Left cardiac atrium (tissue), 4 donors: Measurements from ENCODE around the gene IDH1. TPM values are rescaled to one million over a fixed set of nuclear protein-coding genes. Genes with fewer than 3 reads are reported as not detected.
"Not testable (repeated sequence)": the region's sequence is repeated elsewhere in the genome, so short reads cannot be mapped to it uniquely, and the experiment has no call there.

ENCODE experiments used
- ATAC-seq, 2 donors: fragments of 200-7000 bp; cut with Tn5 transposase; one replicate each; pipeline ENCODE4 v1.9.1; 2020; ENCODE audit warnings: mild to moderate bottlenecking in 2 of 2, moderate library complexity in 2 of 2
- DNase-seq: peaks from one replicate; pipeline ENCODE4 v3.0.0-alpha.2; 2020
- intact Hi-C, 2 donors: fragments of 100-400 bp; cut with DNase I; formaldehyde crosslinking; loops; one replicate each; pipeline versions ENCODE4 v1.14.1 to v1.15.1; 2022 to 2023
- total RNA-seq, 2 donors: library from RNA; stranded (reverse); fragmentation: NEBNext Ultra II Directional; extraction: Animal tissue kit (Norgen Biotek cat#: 25700); gene quantifications; one replicate each; pipeline ENCODE4 v1.2.1, GENCODE V29; 2021
- donor health status: DM: no; HTN: yes; CAD: no.
- donor health status: DM: no; HTN: yes; CAD: no; lungs with severe emphysema.
- donor health status: DM: yes; HTN: yes; CAD: no.
- donor health status: Dilated cardiomyopathy.

Gene IDH1
- total RNA-seq, 2 donors from 2014 or later, result 36.5 to 79.9 TPM

GRCh38 chr2:208265801-208266552, 11.1 kb upstream of the IDH1 start, which contains the start of gene PIKFYVE:
TSS of gene PIKFYVE (plus strand) at chr2:208266255. CDS start at chr2:208271520, 5,265 bp downstream.
- peak; percentile 96 to 98 for ATAC-seq
- DNase-seq, result peak; percentile 96
- intact Hi-C loops, result no loop called here

GRCh38 chr2:208265371-208265800, 10.5 kb upstream of the IDH1 start:
- no peak for DNase-seq
- intact Hi-C loops, result no loop called here

GRCh38 chr2:208256849-208257813, 2.3 kb upstream of the IDH1 start:
- not testable (repeated sequence) for ATAC-seq, DNase-seq
- intact Hi-C loops, result loop anchor here in 1 of 2 donors (10.0 kb wide), 1 partner anchor 152 kb away; no protein-coding TSS in a partner anchor

More at GRCh38 chr2:208265371-208265800, 10.5 kb upstream of the IDH1 start:
- ATAC-seq, result peak; percentile 28 to 56

GRCh38 chr2:208256192-208256782, 1.4 kb upstream of the IDH1 start:
- ATAC-seq (no peak), DNase-seq (no peak)
- intact Hi-C loops, result loop anchor here in 1 of 2 donors (10.0 kb wide), 1 partner anchor 151 kb away; no protein-coding TSS in a partner anchor

GRCh38 chr2:208255557-208256106, 761 bp upstream of the IDH1 start:
- intact Hi-C loops, result loop anchor here in 1 of 2 donors (2.0 to 10.0 kb wide), 2 partner anchors 81 to 151 kb away; no protein-coding TSS in a partner anchor
- DNase-seq (no peak), ATAC-seq (no peak)

GRCh38 chr2:208254118-208254870, 577 bp downstream of the IDH1 start:
- DNase-seq (peak; percentile 87), ATAC-seq (peak; percentile 85 to 86)
- intact Hi-C loops, result loop anchor here in 1 of 2 donors (2.0 to 10.0 kb wide), 2 partner anchors 79 to 149 kb away; no protein-coding TSS in a partner anchor

- DNase-seq, result no peak
- ATAC-seq, result no peak
- intact Hi-C loops, result loop anchor here in 1 of 2 donors (2.0 to 10.0 kb wide), 2 partner anchors 79 to 149 kb away; no protein-coding TSS in a partner anchor
Measured at GRCh38 chr2:208253600-208254117, 1.2 kb downstream of the IDH1 start.

- DNase-seq (no peak), ATAC-seq (no peak)
- intact Hi-C loops, result loop anchor here in 1 of 2 donors (10.0 kb wide), 1 partner anchor 148 kb away; no protein-coding TSS in a partner anchor
Measured at GRCh38 chr2:208252716-208253492, 2.0 kb downstream of the IDH1 start.

- DNase-seq (no peak), ATAC-seq (no peak)
- intact Hi-C loops, result loop anchor here in 1 of 2 donors (10.0 kb wide), 1 partner anchor 146 kb away; no protein-coding TSS in a partner anchor
Measured at GRCh38 chr2:208251098-208251497, 3.8 kb downstream of the IDH1 start.

GRCh38 chr2:208250388-208250787, 4.5 kb downstream of the IDH1 start:
- intact Hi-C loops, result loop anchor here in 1 of 2 donors (10.0 kb wide), 1 partner anchor 146 kb away; no protein-coding TSS in a partner anchor
- ATAC-seq (no peak), DNase-seq (no peak)

GRCh38 chr2:208249296-208249695, 5.6 kb downstream of the IDH1 start:
- intact Hi-C loops, result no loop called here
- DNase-seq, result no peak
- no peak for ATAC-seq

GRCh38 chr2:208248601-208249000, 6.3 kb downstream of the IDH1 start:
- ATAC-seq (no peak), DNase-seq (no peak)
- intact Hi-C loops, result no loop called here

GRCh38 chr2:208245746-208246145, 9.1 kb downstream of the IDH1 start:
- ATAC-seq (no peak), DNase-seq (no peak)
- intact Hi-C loops, result no loop called here

GRCh38 chr2:208244422-208244821, 10.4 kb downstream of the IDH1 start:
- ATAC-seq (no peak), DNase-seq (no peak)
- intact Hi-C loops, result no loop called here

GRCh38 chr2:208240619-208241209, 14.2 kb downstream of the IDH1 start:
- no peak for ATAC-seq
- no peak for DNase-seq
- intact Hi-C loops, result no loop called here

GRCh38 chr2:208239770-208240493, 14.9 kb downstream of the IDH1 start:
- DNase-seq, result no peak
- no peak for ATAC-seq
- intact Hi-C loops, result no loop called here
